NT2/D1 (cell line): ENCODE measurements around the gene PLEK2.

Experiments used
- DNase-seq: peaks from one replicate; pipeline ENCODE4 v3.0.0-alpha.2; 2011; ENCODE audit warnings: low read depth, low spot score
- H3K27me3 ChIP-seq: 2 replicates; pipeline ENCODE4 v1.6.0; 2011; ENCODE audit warnings: mild to moderate bottlenecking; ENCODE audit not compliant: insufficient read length, insufficient read depth
- H3K36me3 ChIP-seq: 2 replicates; pipeline ENCODE4 v1.6.1; 2011; ENCODE audit warnings: mild to moderate bottlenecking, low read length, mixed read lengths; ENCODE audit not compliant: insufficient read depth, insufficient read length
- H3K4me1 ChIP-seq: 2 replicates; pipeline ENCODE4 v1.5.1; 2011; ENCODE audit not compliant: insufficient read depth, insufficient read length
- H3K4me3 ChIP-seq: 2 replicates; pipeline ENCODE4 v1.5.1; 2011; ENCODE audit warnings: low read depth; ENCODE audit not compliant: insufficient read length
- H3K9ac ChIP-seq: 2 replicates; pipeline ENCODE4 v1.6.0; 2011; ENCODE audit warnings: low read depth; ENCODE audit not compliant: insufficient read length
- H3K9me3 ChIP-seq: 2 replicates; pipeline ENCODE4 v1.5.1; 2011; ENCODE audit warnings: mild to moderate bottlenecking, low read length; ENCODE audit not compliant: insufficient read depth
- SUZ12 ChIP-seq: IDR thresholded peaks from 2 replicates; pipeline ENCODE4 v1.6.1; 2011; ENCODE audit not compliant: insufficient read length, insufficient read depth; ENCODE audit errors: extremely low read depth
- YY1 ChIP-seq: IDR thresholded peaks from 2 replicates; pipeline ENCODE4 v1.6.1; 2011; ENCODE audit not compliant: insufficient read length, insufficient read depth
- ZNF274 ChIP-seq: IDR thresholded peaks from 2 replicates; pipeline ENCODE4 v1.6.1; 2011; ENCODE audit warnings: mild to moderate bottlenecking, low read depth, low read length

PLEK2 gene

DNA sequence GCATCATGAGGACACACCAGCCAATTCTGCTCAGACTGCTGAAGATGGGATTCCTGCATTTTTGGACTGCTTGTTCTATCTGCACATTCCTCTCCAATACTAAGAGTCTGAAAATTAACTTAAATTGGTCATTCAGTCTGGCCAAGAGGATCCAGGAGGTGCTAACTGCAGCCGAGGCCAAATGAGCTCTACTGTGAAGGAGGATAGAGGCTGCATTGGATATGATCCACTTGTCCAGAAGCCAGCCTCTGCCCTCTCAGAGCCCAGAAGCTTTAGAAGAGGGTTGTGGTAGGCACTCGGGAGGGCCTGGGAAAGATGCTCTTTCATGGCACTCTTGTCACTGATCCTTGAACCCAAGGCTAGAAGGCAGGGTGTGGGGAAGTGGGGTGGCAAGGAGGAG is 37.1 kb upstream of the PLEK2 start:
- no peak overlapping the region for H3K9ac ChIP-seq

GRCh38 chr14:67447033-67447381 is 35.0 kb upstream of the PLEK2 start:
- TF ChIP-seq YY1: no peak
- TF ChIP-seq ZNF274: no peak
- no peak for TF ChIP-seq SUZ12
- Histone ChIP-seq H3K9me3 (peaks cover 13% of the 10 kb centered on the region; the same call in 1 of the 2 replicates), H3K36me3 (no peaks in the 10 kb centered on the region), H3K4me1 (peaks cover 2% of the 10 kb centered on the region), H3K4me3 (no peak overlapping the region), H3K27me3 (no peaks in the 10 kb centered on the region), H3K9ac (no peak overlapping the region)
- DNase-seq: no peak

More for the DNA sequence above, 37.1 kb upstream of the PLEK2 start:
- Histone ChIP-seq H3K4me1 (peaks cover 2% of the 10 kb centered on the region), H3K27me3 (no peaks in the 10 kb centered on the region), H3K36me3 (no peaks in the 10 kb centered on the region), H3K9me3 (peaks cover 13% of the 10 kb centered on the region; the same call in 1 of the 2 replicates), H3K4me3 (no peak overlapping the region)
- no peak for DNase-seq
- TF ChIP-seq SUZ12 (no peak), ZNF274 (no peak), YY1 (no peak)

DNA sequence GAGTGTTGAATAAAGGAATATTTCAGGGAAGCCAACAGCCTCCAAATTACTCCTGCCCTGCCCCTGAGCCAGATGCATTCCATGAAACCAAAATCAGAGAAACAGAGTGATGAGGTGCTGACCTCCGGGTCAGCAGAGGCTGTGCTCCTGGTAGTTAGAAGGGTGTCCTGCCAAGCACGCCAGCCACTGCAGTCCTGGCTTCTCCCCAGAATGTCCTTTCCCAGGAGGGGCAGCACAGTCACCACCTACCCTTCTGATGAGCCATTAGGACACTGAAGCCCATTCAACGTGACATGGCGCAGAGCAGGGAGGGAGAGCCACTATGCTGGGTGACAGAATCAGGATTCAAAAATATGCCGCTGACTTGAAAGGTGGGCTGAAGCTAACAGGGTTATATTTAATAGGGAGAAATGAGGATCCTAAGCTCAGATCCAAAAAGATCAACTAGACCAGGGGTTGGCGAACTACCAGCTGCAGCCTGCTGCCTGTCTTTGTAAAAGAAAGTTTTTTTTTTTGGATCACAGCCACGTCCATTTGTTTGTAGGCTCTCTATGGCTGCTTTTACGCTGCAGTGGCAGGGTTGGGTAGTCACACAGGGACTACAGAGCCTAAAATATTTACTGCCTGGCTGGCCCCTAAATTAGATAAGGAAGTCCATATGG is 34.5 kb upstream of the PLEK2 start:
- peaks cover 12% of the 10 kb centered on the region; the same call in 1 of the 2 replicates for H3K9me3 ChIP-seq
- no peak for DNase-seq
- H3K9ac ChIP-seq: no peak overlapping the region
- no peaks in the 10 kb centered on the region for H3K36me3 ChIP-seq
- no peaks in the 10 kb centered on the region for H3K27me3 ChIP-seq
- peaks cover 2% of the 10 kb centered on the region for H3K4me1 ChIP-seq
- TF ChIP-seq YY1 (no peak), ZNF274 (no peak), SUZ12 (no peak)
- no peak overlapping the region for H3K4me3 ChIP-seq

- no peak for DNase-seq
Measured at GRCh38 chr14:67444395-67444794, 32.4 kb upstream of the PLEK2 start.

GRCh38 chr14:67442139-67442906 is 30.4 kb upstream of the PLEK2 start:
- Histone ChIP-seq H3K9ac (no peak overlapping the region), H3K36me3 (no peaks in the 10 kb centered on the region)
- DNase-seq: no peak

More at GRCh38 chr14:67444395-67444794, 32.4 kb upstream of the PLEK2 start:
- no peak for TF ChIP-seq YY1
- TF ChIP-seq ZNF274: no peak
- TF ChIP-seq SUZ12: no peak
- Histone ChIP-seq H3K4me3 (no peak overlapping the region), H3K4me1 (peaks cover 2% of the 10 kb centered on the region), H3K9ac (no peak overlapping the region), H3K27me3 (no peaks in the 10 kb centered on the region), H3K36me3 (no peaks in the 10 kb centered on the region), H3K9me3 (no peaks in the 10 kb centered on the region; the same call in 1 of the 2 replicates)

GRCh38 chr14:67441672-67442071 is 29.7 kb upstream of the PLEK2 start:
- DNase-seq: no peak
- Histone ChIP-seq H3K9me3 (no peaks in the 10 kb centered on the region), H3K4me1 (no peaks in the 10 kb centered on the region), H3K9ac (no peak overlapping the region), H3K4me3 (no peak overlapping the region), H3K27me3 (no peaks in the 10 kb centered on the region), H3K36me3 (no peaks in the 10 kb centered on the region)
- TF ChIP-seq YY1 (no peak), ZNF274 (no peak), SUZ12 (no peak)

More at GRCh38 chr14:67442139-67442906, 30.4 kb upstream of the PLEK2 start:
- Histone ChIP-seq H3K4me1 (no peaks in the 10 kb centered on the region), H3K9me3 (no peaks in the 10 kb centered on the region), H3K27me3 (no peaks in the 10 kb centered on the region), H3K4me3 (no peak overlapping the region)
- TF ChIP-seq YY1 (no peak), SUZ12 (no peak), ZNF274 (no peak)

- Histone ChIP-seq H3K9me3 (no peaks in the 10 kb centered on the region), H3K4me1 (no peaks in the 10 kb centered on the region), H3K9ac (no peak overlapping the region), H3K4me3 (no peak overlapping the region), H3K27me3 (no peaks in the 10 kb centered on the region), H3K36me3 (no peaks in the 10 kb centered on the region)
- no peak for DNase-seq
- TF ChIP-seq YY1 (no peak), ZNF274 (no peak), SUZ12 (no peak)
Measured at GRCh38 chr14:67441256-67441655, 29.3 kb upstream of the PLEK2 start.
